ENCODE data around the gene NDUFAF3.

NDUFAF3 gene

GRCh38 chr3:49018707-49019006 lies 3.3 kb upstream of the NDUFAF3 start:
- H3K36me3 ChIP-seq (ENCODE audit: control insufficient read depth in 2 of 2, insufficient read depth in 1 of 2, low read length in 2 of 2), result peaks cover 0 to 43% of the 10 kb centered on the region in 2 experiments; a peak in 1 of 3 replicates
- TF ChIP-seq ZNF654 (tag by site-specific recombination; IDR thresholded peaks at IDR 0.05; ENCODE audit: low read depth) (no peak), ZNF324 (tag by site-specific recombination; IDR thresholded peaks at IDR 0.05) (no peak), ZBTB20 (tag by site-specific recombination; IDR thresholded peaks at IDR 0.05) (peak; percentile 15; the same call in 1 of the 2 replicates), ZNF629 (tag by site-specific recombination; IDR thresholded peaks at IDR 0.05) (no peak), ZNF785 (tag by site-specific recombination; IDR thresholded peaks at IDR 0.05) (no peak), ZNF398 (tag by site-specific recombination; IDR thresholded peaks at IDR 0.05) (0 out of 2 replicates have a peak, but pooled peaks have one; percentile 10), ZNF354C (tag by site-specific recombination; IDR thresholded peaks at IDR 0.05; ENCODE audit: borderline replicate concordance, low read depth) (no peak), ZEB2 (tag by site-specific recombination; IDR thresholded peaks at IDR 0.05) (peak; percentile 13; the same call in 1 of the 2 replicates), ZBTB11 (tag by site-specific recombination; conservative IDR thresholded peaks at IDR 0.05; ENCODE audit: low read depth) (0 out of 2 replicates have a peak, but pooled peaks have one; percentile 29), SP3 (tag by site-specific recombination; IDR thresholded peaks at IDR 0.05) (no peak), ZNF423 (tag by site-specific recombination; IDR thresholded peaks at IDR 0.05) (no peak), ZNF624 (tag by site-specific recombination; IDR thresholded peaks at IDR 0.05) (no peak), ZNF366 (tag by site-specific recombination; conservative IDR thresholded peaks at IDR 0.05) (no peak), ZNF138 (tag by site-specific recombination; IDR thresholded peaks at IDR 0.05; ENCODE audit: borderline replicate concordance) (no peak), ZBTB10 (tag by site-specific recombination; IDR thresholded peaks at IDR 0.05) (0 out of 2 replicates have a peak, but pooled peaks have one; percentile 3), ZNF555 (tag by site-specific recombination; conservative IDR thresholded peaks at IDR 0.05) (no peak), MEIS1 (CRISPR knock-in tag; IDR thresholded peaks at IDR 0.05; ENCODE audit: borderline replicate concordance) (no peak), ZBTB21 (tag by site-specific recombination; IDR thresholded peaks at IDR 0.05) (no peak)
- peak overlapping the region; percentile 47; the same call in 1 of the 2 replicates for H3K27ac ChIP-seq (ENCODE audit: extremely low read depth, low read depth, low read length)
- H3K4me3 ChIP-seq (ENCODE audit: low read depth, low read length), result peak overlapping the region; percentile 80
- ChIA-PET CTCF (interaction anchor here (1.0 kb wide), 1 partner anchor 30 kb away, joined by 5 read pairs; no protein-coding TSS in a partner anchor), POLR2A (interaction anchor here (0.6 to 10.4 kb wide), 7 partner anchors 10 to 114 kb away, joined by 3 to 141 read pairs (median 5); partner anchors contain the start of genes IMPDH2, P4HTM and WDR6)
- no peaks in the 10 kb centered on the region for H3K9me3 ChIP-seq (ENCODE audit: control insufficient read depth, insufficient read depth, low read depth, low read length)
- no peaks in the 10 kb centered on the region for H3K4me1 ChIP-seq (ENCODE audit: control insufficient read depth, insufficient read depth, low read length)
